IMR-90 (cell line): ENCODE data around the gene SLAMF9. TPM values are rescaled to one million over a fixed set of nuclear protein-coding genes. Genes with fewer than 3 reads are reported as not detected.

ENCODE experiments used
- ATAC-seq: fragments of 200-7000 bp; cut with Tn5 transposase; 2 replicates; pipeline ENCODE4 v1.9.1; 2020; ENCODE audit warnings: low read depth, mild to moderate bottlenecking, moderate library complexity
- BruUV-seq: library from RNA; stranded (reverse); fragments of 400-500 nt; replicated peaks from 2 replicates; lab custom pipeline; 2021; lab: Mats Ljungman, UMichigan
- CTCF ChIA-PET: fragments of 300-600 bp; formaldehyde crosslinking; extraction: SDS; loops from one replicate; lab custom pipeline; 2021; ENCODE audit warnings: antibody characterized with exemption; lab: Yijun Ruan, JAX
- POLR2A ChIA-PET: fragments of 300-600 bp; sonication (Branson Sonifier 250); formaldehyde crosslinking; loops from one replicate; lab custom pipeline; 2022; ENCODE audit warnings: antibody characterized with exemption; ENCODE audit not compliant: unreplicated experiment; lab: Charles Lee
- DNase-seq: peaks from one replicate; pipeline ENCODE4 v3.0.0; 2013
- H2AFZ ChIP-seq: replicated peaks from 2 replicates; pipeline ENCODE3; 2013; ENCODE audit warnings: low read length, mild to moderate bottlenecking; ENCODE audit not compliant: poor library complexity
- H2AK5ac ChIP-seq: 2 replicates; pipeline ENCODE4 v1.6.1; 2013; ENCODE audit warnings: low read depth, low read length, inconsistent platforms
- H2AK9ac ChIP-seq: replicated peaks from 2 replicates; pipeline ENCODE3; 2013; ENCODE audit warnings: mild to moderate bottlenecking, low read depth, low read length, moderate library complexity; ENCODE audit not compliant: poor library complexity
- H2BK120ac ChIP-seq: 2 replicates; pipeline ENCODE4 v1.6.1; 2013; ENCODE audit warnings: low read depth, low read length, inconsistent platforms
- H2BK15ac ChIP-seq: 3 replicates; pipeline ENCODE4 v1.6.1; 2013; ENCODE audit warnings: low read depth, low read length, inconsistent platforms
- H2BK20ac ChIP-seq: 2 replicates; pipeline ENCODE4 v1.6.1; 2013; ENCODE audit warnings: low read depth, mild to moderate bottlenecking, inconsistent platforms, low read length, moderate library complexity
- H2BK5ac ChIP-seq: 2 replicates; pipeline ENCODE4 v1.6.1; 2013; ENCODE audit warnings: mild to moderate bottlenecking, low read depth, low read length, inconsistent platforms; ENCODE audit not compliant: poor library complexity, severe bottlenecking
- H3K14ac ChIP-seq: replicated peaks from 2 replicates; pipeline ENCODE4 v1.6.1; 2013; ENCODE audit warnings: low read depth, low read length, inconsistent platforms
- H3K18ac ChIP-seq: 2 replicates; pipeline ENCODE4 v1.6.1; 2013; ENCODE audit warnings: low read depth, low read length, control low read depth
- H3K23ac ChIP-seq: 2 replicates; pipeline ENCODE4 v1.6.1; 2013; ENCODE audit warnings: low read depth, low read length, inconsistent platforms
- H3K27ac ChIP-seq: 2 replicates; pipeline ENCODE4 v1.5.1; 2013; ENCODE audit warnings: mild to moderate bottlenecking, control low read depth, low read length; ENCODE audit not compliant: insufficient read depth
- H3K27me3 ChIP-seq: 2 replicates; pipeline ENCODE4 v1.6.1; 2013; ENCODE audit warnings: low read length; ENCODE audit not compliant: control insufficient read depth, insufficient read depth
- H3K36me3 ChIP-seq: 2 replicates; pipeline ENCODE4 v1.6.1; 2013; ENCODE audit warnings: low read length, mixed read lengths; ENCODE audit not compliant: control insufficient read depth, insufficient read depth
- H3K4ac ChIP-seq: 2 replicates; pipeline ENCODE4 v1.6.1; 2013; ENCODE audit warnings: low read depth, low read length, inconsistent platforms
- H3K4me1 ChIP-seq: 2 replicates; pipeline ENCODE4 v1.6.1; 2013; ENCODE audit warnings: low read length, mixed read lengths; ENCODE audit not compliant: control insufficient read depth, insufficient read depth
- H3K4me2 ChIP-seq: 2 replicates; pipeline ENCODE4 v1.6.1; 2013; ENCODE audit warnings: low read depth, mild to moderate bottlenecking, control low read depth, low read length, moderate library complexity
- H3K4me3 ChIP-seq: 2 replicates; pipeline ENCODE4 v1.5.1; 2013; ENCODE audit warnings: low read depth, mild to moderate bottlenecking, control low read depth, low read length, moderate library complexity; ENCODE audit not compliant: insufficient read depth
- H3K56ac ChIP-seq: 2 replicates; pipeline ENCODE4 v1.6.1; 2013; ENCODE audit warnings: low read length, inconsistent platforms; ENCODE audit not compliant: insufficient read depth; ENCODE audit errors: extremely low read depth
- H3K79me1 ChIP-seq, 2 experiments: 2 replicates each; pipeline ENCODE4 v1.6.1; 2013; ENCODE audit warnings: low read length in 2 of 2, inconsistent platforms in 1 of 2, low read depth in 1 of 2
- H3K9ac ChIP-seq: 2 replicates; pipeline ENCODE4 v1.6.1; 2013; ENCODE audit warnings: low read depth, low read length, control low read depth
- H3K9me1 ChIP-seq: 2 replicates; pipeline ENCODE4 v1.6.1; 2013; ENCODE audit warnings: low read length, inconsistent platforms; ENCODE audit not compliant: insufficient read depth
- H3K9me3 ChIP-seq: 2 replicates; pipeline ENCODE4 v1.6.1; 2013; ENCODE audit warnings: low read length; ENCODE audit not compliant: control insufficient read depth, insufficient read depth
- H4K20me1 ChIP-seq: 2 replicates; pipeline ENCODE4 v1.6.1; 2013; ENCODE audit warnings: low read length, inconsistent platforms; ENCODE audit not compliant: insufficient read depth
- H4K5ac ChIP-seq: 2 replicates; pipeline ENCODE4 v1.6.1; 2013; ENCODE audit warnings: mild to moderate bottlenecking, low read depth, low read length, control low read depth
- H4K8ac ChIP-seq, 2 experiments: 2 replicates each; pipeline ENCODE4 v1.6.1; 2013; ENCODE audit warnings: low read depth in 2 of 2, low read length in 2 of 2, control low read depth in 1 of 2, inconsistent platforms in 1 of 2
- H4K91ac ChIP-seq: 2 replicates; pipeline ENCODE4 v1.6.1; 2013; ENCODE audit warnings: low read depth, low read length, inconsistent platforms; ENCODE audit not compliant: insufficient read depth
- BHLHE40 ChIP-seq: fragments of 150-350 bp; IDR thresholded peaks from 2 replicates; pipeline ENCODE4 v1.6.1; 2016; ENCODE audit warnings: mild to moderate bottlenecking, low read depth, low read length
- CEBPB ChIP-seq: IDR thresholded peaks from 2 replicates; pipeline ENCODE4 v1.6.1; 2012; ENCODE audit warnings: low read depth, low read length, improper control_type of control experiment
- CHD1 ChIP-seq: IDR thresholded peaks from 2 replicates; pipeline ENCODE4 v1.6.1; 2012; ENCODE audit warnings: low read depth, low read length, improper control_type of control experiment
- CTCF ChIP-seq: conservative IDR thresholded peaks from 2 replicates; pipeline ENCODE4 v1.5.1; 2012; ENCODE audit warnings: mild to moderate bottlenecking, low read depth, low read length, improper control_type of control experiment
- FOS ChIP-seq: fragments of 150-350 bp; IDR thresholded peaks from 2 replicates; pipeline ENCODE4 v1.6.1; 2016; ENCODE audit warnings: low read depth, low read length
- MAFK ChIP-seq: IDR thresholded peaks from 2 replicates; pipeline ENCODE4 v1.6.1; 2012; ENCODE audit warnings: low read depth, low read length, improper control_type of control experiment
- MAZ ChIP-seq: IDR thresholded peaks from 2 replicates; pipeline ENCODE4 v1.6.1; 2012; ENCODE audit warnings: low read depth, mild to moderate bottlenecking, low read length, improper control_type of control experiment, moderate library complexity, borderline replicate concordance
- MXI1 ChIP-seq: IDR thresholded peaks from 2 replicates; pipeline ENCODE4 v1.6.1; 2012; ENCODE audit warnings: low read depth, mild to moderate bottlenecking, low read length, moderate library complexity, borderline replicate concordance
- NFE2L2 ChIP-seq: fragments of 150-350 bp; IDR thresholded peaks from 2 replicates; pipeline ENCODE4 v1.6.1; 2016; ENCODE audit warnings: low read depth, mild to moderate bottlenecking, low read length
- POLR2A ChIP-seq: IDR thresholded peaks from 2 replicates; pipeline ENCODE4 v1.6.1; 2012; ENCODE audit warnings: mild to moderate bottlenecking, low read depth, low read length
- RAD21 ChIP-seq: IDR thresholded peaks from 2 replicates; pipeline ENCODE4 v1.6.1; 2012; ENCODE audit warnings: low read length, improper control_type of control experiment
- RCOR1 ChIP-seq: IDR thresholded peaks from 2 replicates; pipeline ENCODE4 v1.6.1; 2012; ENCODE audit warnings: mild to moderate bottlenecking, low read length, improper control_type of control experiment; ENCODE audit not compliant: insufficient replicate concordance
- RFX5 ChIP-seq: IDR thresholded peaks from 2 replicates; pipeline ENCODE4 v1.8.0; 2012; ENCODE audit warnings: low read depth, mild to moderate bottlenecking, low read length, moderate library complexity
- SMC3 ChIP-seq: fragments of 150-350 bp; IDR thresholded peaks from 2 replicates; pipeline ENCODE4 v1.6.1; 2016; ENCODE audit warnings: low read depth, mild to moderate bottlenecking, antibody characterized with exemption, low read length, moderate library complexity
- WGBS, 2 experiments: methylation state at CpG; one replicate each; pipeline versions ENCODE4 v1.1.5 to v1.1.7; 2013; ENCODE audit warnings: missing lambda C conversion rate in 2 of 2; ENCODE audit not compliant: insufficient read length in 1 of 2; ENCODE audit errors: extremely low coverage in 2 of 2; 5-methylcytosine and 5-hydroxymethylcytosine counted together
- dilution Hi-C: fragments of 300-500 bp; cut with HindIII; formaldehyde crosslinking; loops from one replicate; pipeline ENCODE4 v1.14.3; 2018; ENCODE audit warnings: low sequenced_read_pairs; ENCODE audit not compliant: unreplicated experiment
- in situ Hi-C: fragments of 300-500 bp; cut with MboI; formaldehyde crosslinking; loops from 3 replicates; pipeline ENCODE4 v1.14.3; 2019; ENCODE audit warnings: low sequenced_read_pairs, inconsistent platforms, mixed read lengths
- intact Hi-C: fragments of 100-400 bp; cut with micrococcal nuclease; formaldehyde crosslinking; loops from 2 replicates; pipeline ENCODE4 v1.10.0; 2022
- polyA plus RNA-seq, 3 experiments: library from polyadenylated mRNA; depleted of rRNA; stranded (reverse); fragments of >200 nt; gene quantifications; 2 replicates each; pipeline ENCODE4 v1.2.3, GENCODE V29; 2012; ENCODE audit warnings: low replicate concordance in 1 of 3
- total RNA-seq: library from RNA; depleted of rRNA; stranded (reverse); fragments of >200 nt; gene quantifications from 2 replicates; pipeline ENCODE4 v1.2.3, GENCODE V29; 2012
- TF ChIP-seq, protein P1 (sequence below): fragments of 150-350 bp; IDR thresholded peaks from 2 replicates; pipeline ENCODE4 v1.6.1; 2016; ENCODE audit warnings: low read depth, mild to moderate bottlenecking, low read length, moderate library complexity, borderline replicate concordance
- TF ChIP-seq, protein P2 (sequence below): fragments of 150-350 bp; IDR thresholded peaks from 2 replicates; pipeline ENCODE4 v1.6.1; 2017; ENCODE audit warnings: mild to moderate bottlenecking, antibody characterized with exemption, low read length, low read depth

SLAMF9 gene
- total and polyA plus RNA-seq, 2 of the 4 experiments (the other 2 are of a cell fraction), result 0.18 to 0.67 TPM

- BruUV-seq, result no TSS peak
- peaks cover 21% of the 10 kb centered on the region for H3K27me3 ChIP-seq
- CTCF ChIA-PET, result no interaction called here
- H3K4me3 ChIP-seq, result no peak overlapping the region
- no peak overlapping the region for H3K14ac ChIP-seq
- H3K4me1 ChIP-seq, result peaks cover 8% of the 10 kb centered on the region; the same call in 1 of the 2 replicates
- 88% methylated on average over 4 of the region's 6 CpGs; no CpG with 5 or more reads in 1 of the 2 experiments for WGBS, 2 experiments
- H3K36me3 ChIP-seq, result no peaks in the 10 kb centered on the region; the same call in 1 of the 2 replicates
- H4K8ac ChIP-seq, result no peak overlapping the region
- no peak overlapping the region for H4K91ac ChIP-seq
- in situ Hi-C loops, result no loop called here
- no peak overlapping the region for H4K5ac ChIP-seq
- ATAC-seq (no peak), DNase-seq (no peak)
- no peak overlapping the region for H3K27ac ChIP-seq
- H3K4ac ChIP-seq, result no peak overlapping the region
- POLR2A ChIA-PET, result no interaction called here
- H2AK9ac ChIP-seq, result no peak overlapping the region
- H2AFZ ChIP-seq, result no peak overlapping the region
- H3K79me1 ChIP-seq, result no peaks in the 10 kb centered on the region
- H3K56ac ChIP-seq, result no peak overlapping the region
- TF ChIP-seq NFE2L2 (no peak), RAD21 (no peak), CTCF (no peak), CEBPB (no peak), MAFK (no peak), FOS (no peak), MAZ (no peak), BHLHE40 (no peak), RFX5 (no peak), CHD1 (no peak), SMC3 (no peak), MXI1 (no peak), RCOR1 (no peak), POLR2A (no peak)
- TF ChIP-seq, protein P1, sequence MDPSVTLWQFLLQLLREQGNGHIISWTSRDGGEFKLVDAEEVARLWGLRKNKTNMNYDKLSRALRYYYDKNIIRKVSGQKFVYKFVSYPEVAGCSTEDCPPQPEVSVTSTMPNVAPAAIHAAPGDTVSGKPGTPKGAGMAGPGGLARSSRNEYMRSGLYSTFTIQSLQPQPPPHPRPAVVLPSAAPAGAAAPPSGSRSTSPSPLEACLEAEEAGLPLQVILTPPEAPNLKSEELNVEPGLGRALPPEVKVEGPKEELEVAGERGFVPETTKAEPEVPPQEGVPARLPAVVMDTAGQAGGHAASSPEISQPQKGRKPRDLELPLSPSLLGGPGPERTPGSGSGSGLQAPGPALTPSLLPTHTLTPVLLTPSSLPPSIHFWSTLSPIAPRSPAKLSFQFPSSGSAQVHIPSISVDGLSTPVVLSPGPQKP, result no peak
- TF ChIP-seq, protein P2, sequence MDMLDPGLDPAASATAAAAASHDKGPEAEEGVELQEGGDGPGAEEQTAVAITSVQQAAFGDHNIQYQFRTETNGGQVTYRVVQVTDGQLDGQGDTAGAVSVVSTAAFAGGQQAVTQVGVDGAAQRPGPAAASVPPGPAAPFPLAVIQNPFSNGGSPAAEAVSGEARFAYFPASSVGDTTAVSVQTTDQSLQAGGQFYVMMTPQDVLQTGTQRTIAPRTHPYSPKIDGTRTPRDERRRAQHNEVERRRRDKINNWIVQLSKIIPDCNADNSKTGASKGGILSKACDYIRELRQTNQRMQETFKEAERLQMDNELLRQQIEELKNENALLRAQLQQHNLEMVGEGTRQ, result no peak
- dilution Hi-C loops, result no loop called here
- no peak overlapping the region for H2BK120ac ChIP-seq
- no peak overlapping the region for H3K23ac ChIP-seq
- H2BK5ac ChIP-seq, result no peak overlapping the region
- no peak overlapping the region for H2BK15ac ChIP-seq
- no peak overlapping the region for H3K18ac ChIP-seq
- no peak overlapping the region for H2BK20ac ChIP-seq
- no peaks in the 10 kb centered on the region for H3K9me3 ChIP-seq
- H3K4me2 ChIP-seq, result no peak overlapping the region
- no peak overlapping the region for H3K9ac ChIP-seq
- intact Hi-C loops, result no loop called here
- H4K20me1 ChIP-seq, result no peaks in the 10 kb centered on the region
- H2AK5ac ChIP-seq, result no peak overlapping the region
- H3K9me1 ChIP-seq, result no peaks in the 10 kb centered on the region
Observed at GRCh38 chr1:159981351-159982055, 27.5 kb upstream of the SLAMF9 start.
